Lower leg skin (tissue), 3 donors: Measurements from ENCODE around the gene ACOXL.

Experiments
- CTCF ChIP-seq, 3 donors: fragments of 450-650 bp; IDR thresholded peaks; one replicate each; pipeline ENCODE4 v1.5.1; 2016; ENCODE audit warnings: antibody characterized with exemption in 3 of 3, mild to moderate bottlenecking in 3 of 3, moderate library complexity in 2 of 3
- POLR2A ChIP-seq, 2 donors: fragments of 450-650 bp; IDR thresholded peaks; one replicate each; pipeline ENCODE4 v1.6.1; 2016 to 2017; ENCODE audit warnings: antibody characterized with exemption in 2 of 2, mild to moderate bottlenecking in 1 of 2, moderate library complexity in 1 of 2

GRCh38 chr2:111017034-111017622, 284.8 kb downstream of the ACOXL start:
- no peak for TF ChIP-seq POLR2A (IDR thresholded peaks at IDR 0.05)
- TF ChIP-seq CTCF (IDR thresholded peaks at IDR 0.05): no peak
